Measurements from ENCODE around the gene APOBEC3A.
"Not testable (repeated sequence)": the region's sequence is repeated elsewhere in the genome, so short reads cannot be mapped to it uniquely, and the experiment has no call there.

Gene APOBEC3A

GRCh38 chr22:38957808-38958650 is 620 bp downstream of the APOBEC3A start:
- H3F3A ChIP-seq (ENCODE audit: insufficient read depth, low read length): no peaks in the 10 kb centered on the region
- H3K4me3 ChIP-seq (ENCODE audit: low read depth, low read length, poor library complexity, severe bottlenecking): no peak overlapping the region
- no peaks in the 10 kb centered on the region for H3K9me3 ChIP-seq (ENCODE audit: low read length)
- no peak overlapping the region for H3K9ac ChIP-seq (ENCODE audit: low read length)
- no peaks in the 10 kb centered on the region for H3K36me3 ChIP-seq (ENCODE audit: insufficient read depth, low read length)
- H3K9me2 ChIP-seq (ENCODE audit: low read depth, low read length): no peaks in the 10 kb centered on the region
- no peaks in the 10 kb centered on the region for H3K4me1 ChIP-seq (ENCODE audit: insufficient read depth, low read length, severe bottlenecking)
- no peak overlapping the region for H3K4me2 ChIP-seq (ENCODE audit: low read length)
- 0 out of 2 replicates have a peak, but pooled peaks cover 3% of the 10 kb centered on the region for H3K27me3 ChIP-seq (ENCODE audit: insufficient read depth, low read length)
- TF ChIP-seq EZH2 (IDR thresholded peaks at IDR 0.05; ENCODE audit: borderline replicate concordance, low read length) (no peak), CTCF (IDR thresholded peaks at IDR 0.05; ENCODE audit: low read length) (no peak)
- no peaks in the 10 kb centered on the region for H4K20me1 ChIP-seq (ENCODE audit: insufficient read depth, low read length)
- H3K79me2 ChIP-seq (ENCODE audit: insufficient read depth, low read length): no peaks in the 10 kb centered on the region
- no peak overlapping the region for H2AFZ ChIP-seq (ENCODE audit: low read length)
- no peak overlapping the region for H3K27ac ChIP-seq (ENCODE audit: low read depth, low read length, poor library complexity, severe bottlenecking)

- H3K36me3 ChIP-seq (ENCODE audit: insufficient read depth, low read length); H3K27me3 ChIP-seq (ENCODE audit: insufficient read depth, low read length); H3K27ac ChIP-seq (ENCODE audit: low read depth, low read length, poor library complexity, severe bottlenecking); H3K9me2 ChIP-seq (ENCODE audit: low read depth, low read length); H3K9me3 ChIP-seq (ENCODE audit: low read length); H3K4me1 ChIP-seq (ENCODE audit: insufficient read depth, low read length, severe bottlenecking); H3K4me3 ChIP-seq (ENCODE audit: low read depth, low read length, poor library complexity, severe bottlenecking); H3F3A ChIP-seq (ENCODE audit: insufficient read depth, low read length); H4K20me1 ChIP-seq (ENCODE audit: insufficient read depth, low read length); H3K9ac ChIP-seq (ENCODE audit: low read length); H2AFZ ChIP-seq (ENCODE audit: low read length); H3K79me2 ChIP-seq (ENCODE audit: insufficient read depth, low read length); H3K4me2 ChIP-seq (ENCODE audit: low read length): not testable (repeated sequence)
Observed at GRCh38 chr22:38958651-38958943, 1.2 kb downstream of the APOBEC3A start.

DNA sequence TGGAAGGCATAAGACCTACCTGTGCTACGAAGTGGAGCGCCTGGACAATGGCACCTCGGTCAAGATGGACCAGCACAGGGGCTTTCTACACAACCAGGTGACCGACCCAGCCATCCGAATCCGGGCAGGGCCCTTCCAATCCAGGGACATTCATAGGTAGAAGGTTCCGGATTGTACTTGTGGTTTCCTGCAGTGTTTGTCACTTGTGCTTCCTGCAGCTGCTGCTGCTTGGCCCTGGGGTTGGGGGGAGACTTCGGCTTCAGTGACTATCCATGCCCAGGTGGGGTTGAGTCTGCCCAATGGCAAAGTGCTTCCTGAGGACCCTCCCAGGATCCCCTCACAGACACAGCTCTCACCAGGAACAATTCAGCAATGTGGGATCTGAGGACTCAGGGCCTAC is 2.2 kb downstream of the APOBEC3A start:
- no peak overlapping the region for H2AFZ ChIP-seq (ENCODE audit: low read length)
- H3K4me1 ChIP-seq (ENCODE audit: insufficient read depth, low read length, severe bottlenecking): no peaks in the 10 kb centered on the region
- H3K4me2 ChIP-seq (ENCODE audit: low read length): no peak overlapping the region
- H4K20me1 ChIP-seq (ENCODE audit: insufficient read depth, low read length): no peaks in the 10 kb centered on the region
- TF ChIP-seq EZH2 (IDR thresholded peaks at IDR 0.05; ENCODE audit: borderline replicate concordance, low read length): no peak
- H3F3A ChIP-seq (ENCODE audit: insufficient read depth, low read length): no peaks in the 10 kb centered on the region
- 0 out of 2 replicates have a peak, but pooled peaks cover 3% of the 10 kb centered on the region for H3K27me3 ChIP-seq (ENCODE audit: insufficient read depth, low read length)
- H3K36me3 ChIP-seq (ENCODE audit: insufficient read depth, low read length): no peaks in the 10 kb centered on the region
- no peaks in the 10 kb centered on the region for H3K79me2 ChIP-seq (ENCODE audit: insufficient read depth, low read length)
- no peak overlapping the region for H3K27ac ChIP-seq (ENCODE audit: low read depth, low read length, poor library complexity, severe bottlenecking)
- no peak overlapping the region for H3K9ac ChIP-seq (ENCODE audit: low read length)
- H3K9me3 ChIP-seq (ENCODE audit: low read length): no peaks in the 10 kb centered on the region
- no peak overlapping the region for H3K4me3 ChIP-seq (ENCODE audit: low read depth, low read length, poor library complexity, severe bottlenecking)
- no peaks in the 10 kb centered on the region for H3K9me2 ChIP-seq (ENCODE audit: low read depth, low read length)

- H3K36me3 ChIP-seq (ENCODE audit: insufficient read depth, low read length); H3K27ac ChIP-seq (ENCODE audit: low read depth, low read length, poor library complexity, severe bottlenecking); H3K4me2 ChIP-seq (ENCODE audit: low read length); H3K4me1 ChIP-seq (ENCODE audit: insufficient read depth, low read length, severe bottlenecking); H3K9me3 ChIP-seq (ENCODE audit: low read length); H3F3A ChIP-seq (ENCODE audit: insufficient read depth, low read length); H3K9ac ChIP-seq (ENCODE audit: low read length); H2AFZ ChIP-seq (ENCODE audit: low read length); H3K27me3 ChIP-seq (ENCODE audit: insufficient read depth, low read length); H3K4me3 ChIP-seq (ENCODE audit: low read depth, low read length, poor library complexity, severe bottlenecking); H3K79me2 ChIP-seq (ENCODE audit: insufficient read depth, low read length); H3K9me2 ChIP-seq (ENCODE audit: low read depth, low read length); H4K20me1 ChIP-seq (ENCODE audit: insufficient read depth, low read length): not testable (repeated sequence)
Observed at GRCh38 chr22:38960673-38961072, 3.3 kb downstream of the APOBEC3A start.

- not testable (repeated sequence) for H3K4me3 ChIP-seq (ENCODE audit: low read depth, low read length, poor library complexity, severe bottlenecking); H3K36me3 ChIP-seq (ENCODE audit: insufficient read depth, low read length); H2AFZ ChIP-seq (ENCODE audit: low read length); H4K20me1 ChIP-seq (ENCODE audit: insufficient read depth, low read length); H3K4me2 ChIP-seq (ENCODE audit: low read length); H3K4me1 ChIP-seq (ENCODE audit: insufficient read depth, low read length, severe bottlenecking); H3K79me2 ChIP-seq (ENCODE audit: insufficient read depth, low read length); H3K27me3 ChIP-seq (ENCODE audit: insufficient read depth, low read length); H3K9me3 ChIP-seq (ENCODE audit: low read length); H3K9ac ChIP-seq (ENCODE audit: low read length); H3K27ac ChIP-seq (ENCODE audit: low read depth, low read length, poor library complexity, severe bottlenecking); H3F3A ChIP-seq (ENCODE audit: insufficient read depth, low read length); H3K9me2 ChIP-seq (ENCODE audit: low read depth, low read length)
Observed at GRCh38 chr22:38963291-38963738, 5.9 kb downstream of the APOBEC3A start.

Measured in OCI-LY1 (cell line).